Measurements from ENCODE around the gene SULT1C2.

The SULT1C2 gene

GRCh38 chr2:108297436-108298141 is 8.9 kb downstream of the SULT1C2 start:
- no peak for DNase-seq

GRCh38 chr2:108301558-108301957 is 12.9 kb downstream of the SULT1C2 start:
- no peak for DNase-seq

- no peak for DNase-seq
Observed at GRCh38 chr2:108304975-108305374, 16.3 kb downstream of the SULT1C2 start.

GRCh38 chr2:108305901-108306300 is 17.2 kb downstream of the SULT1C2 start:
- DNase-seq: no peak

GRCh38 chr2:108309903-108310302 is 21.2 kb downstream of the SULT1C2 start:
- DNase-seq: no peak

- no peak for DNase-seq
Observed at GRCh38 chr2:108314586-108315296, 26.0 kb downstream of the SULT1C2 start.

- DNase-seq: peak; percentile 57
Observed at GRCh38 chr2:108315444-108315934, 26.8 kb downstream of the SULT1C2 start.

GRCh38 chr2:108316033-108316432 is 27.3 kb downstream of the SULT1C2 start:
- DNase-seq: no peak

GRCh38 chr2:108316461-108317258 is 28.0 kb downstream of the SULT1C2 start:
- no peak for DNase-seq

- DNase-seq: peak; percentile 50
Observed at GRCh38 chr2:108320326-108320922, 31.7 kb downstream of the SULT1C2 start.

- DNase-seq: no peak
Observed at GRCh38 chr2:108323619-108324018, 34.9 kb downstream of the SULT1C2 start.

- DNase-seq: no peak
Observed at GRCh38 chr2:108324531-108325255, 36.0 kb downstream of the SULT1C2 start.

- DNase-seq: no peak
Observed at GRCh38 chr2:108325756-108326155, 37.1 kb downstream of the SULT1C2 start.

GRCh38 chr2:108329771-108330170 is 41.1 kb downstream of the SULT1C2 start:
- no peak for DNase-seq

- DNase-seq: no peak
Observed at GRCh38 chr2:108330979-108331378, 42.3 kb downstream of the SULT1C2 start.

GRCh38 chr2:108345951-108346350 is 57.3 kb downstream of the SULT1C2 start:
- DNase-seq: no peak

GRCh38 chr2:108346827-108347226 is 58.1 kb downstream of the SULT1C2 start:
- DNase-seq: no peak

- no peak for DNase-seq
Observed at GRCh38 chr2:108347786-108348185, 59.1 kb downstream of the SULT1C2 start.

- DNase-seq: no peak
Observed at GRCh38 chr2:108348816-108349570, 60.3 kb downstream of the SULT1C2 start.

GRCh38 chr2:108349571-108349928 is 60.9 kb downstream of the SULT1C2 start:
- no peak for DNase-seq

- no peak for DNase-seq
Observed at GRCh38 chr2:108351889-108352288, 63.2 kb downstream of the SULT1C2 start.

- no peak for DNase-seq
Observed at GRCh38 chr2:108354136-108354535, 65.4 kb downstream of the SULT1C2 start.

All from DMS79 (cell line).